ENCODE data around the gene PAIP1.
"Not testable (repeated sequence)": the region's sequence is repeated elsewhere in the genome, so short reads cannot be mapped to it uniquely, and the experiment has no call there.

PAIP1 gene

DNA sequence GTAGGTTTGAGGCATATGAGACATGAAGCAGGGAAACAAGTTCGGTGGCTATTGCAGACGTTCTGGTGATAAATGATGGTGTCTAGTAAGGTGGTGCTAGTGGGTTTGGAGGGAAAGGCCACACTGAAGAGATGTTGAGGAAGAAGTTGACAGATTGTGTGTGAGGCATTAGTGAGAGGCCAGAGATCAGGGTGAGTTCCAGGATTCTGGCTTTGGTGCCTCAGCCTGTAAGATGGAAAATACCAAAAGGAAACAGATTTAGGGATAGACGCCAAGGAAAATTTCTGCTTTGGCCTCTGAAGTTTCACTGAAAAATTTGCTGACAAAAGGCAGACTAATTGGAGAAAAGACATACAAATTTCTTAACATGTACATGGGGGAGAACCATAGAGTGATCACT is 6.4 kb upstream of the PAIP1 start:
- DNase-seq (ENCODE audit: extremely low spot score), result no peak
- ChIA-PET POLR2A (no interaction called here), CTCF (no interaction called here)
- TF ChIP-seq, protein P1, sequence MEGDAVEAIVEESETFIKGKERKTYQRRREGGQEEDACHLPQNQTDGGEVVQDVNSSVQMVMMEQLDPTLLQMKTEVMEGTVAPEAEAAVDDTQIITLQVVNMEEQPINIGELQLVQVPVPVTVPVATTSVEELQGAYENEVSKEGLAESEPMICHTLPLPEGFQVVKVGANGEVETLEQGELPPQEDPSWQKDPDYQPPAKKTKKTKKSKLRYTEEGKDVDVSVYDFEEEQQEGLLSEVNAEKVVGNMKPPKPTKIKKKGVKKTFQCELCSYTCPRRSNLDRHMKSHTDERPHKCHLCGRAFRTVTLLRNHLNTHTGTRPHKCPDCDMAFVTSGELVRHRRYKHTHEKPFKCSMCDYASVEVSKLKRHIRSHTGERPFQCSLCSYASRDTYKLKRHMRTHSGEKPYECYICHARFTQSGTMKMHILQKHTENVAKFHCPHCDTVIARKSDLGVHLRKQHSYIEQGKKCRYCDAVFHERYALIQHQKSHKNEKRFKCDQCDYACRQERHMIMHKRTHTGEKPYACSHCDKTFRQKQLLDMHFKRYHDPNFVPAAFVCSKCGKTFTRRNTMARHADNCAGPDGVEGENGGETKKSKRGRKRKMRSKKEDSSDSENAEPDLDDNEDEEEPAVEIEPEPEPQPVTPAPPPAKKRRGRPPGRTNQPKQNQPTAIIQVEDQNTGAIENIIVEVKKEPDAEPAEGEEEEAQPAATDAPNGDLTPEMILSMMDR (IDR thresholded peaks at IDR 0.05; ENCODE audit: control extremely low read depth, extremely low read depth, low read depth, missing control alignments), result no peak

DNA sequence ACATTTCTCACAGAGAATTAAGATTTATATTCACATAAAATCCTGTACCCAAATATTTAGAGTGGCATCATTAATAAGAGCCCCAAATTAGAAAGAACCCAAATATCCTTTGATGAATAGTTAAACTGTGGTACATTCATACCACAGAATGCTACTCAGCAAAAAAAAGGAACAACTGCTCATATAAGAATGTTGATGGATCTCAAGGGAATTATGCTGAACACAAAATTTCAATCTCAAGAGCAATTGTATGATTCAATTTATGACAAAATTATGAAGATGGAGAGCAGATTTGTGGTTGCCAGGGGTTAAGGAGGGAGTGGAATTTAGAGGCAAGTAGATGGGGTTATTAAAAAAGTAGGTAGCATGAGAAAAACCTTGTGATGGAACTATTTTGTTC is 4.5 kb upstream of the PAIP1 start:
- POLR2A ChIA-PET, result no interaction called here
- TF ChIP-seq, protein P1 (IDR thresholded peaks at IDR 0.05; ENCODE audit: control extremely low read depth, extremely low read depth, low read depth, missing control alignments), result no peak
- DNase-seq (ENCODE audit: extremely low spot score), result no peak
- CTCF ChIA-PET, result interaction anchor here (1.4 kb wide), 1 partner anchor 77 kb away, joined by 3 read pairs; the partner anchor contains the start of gene TMEM267

DNA sequence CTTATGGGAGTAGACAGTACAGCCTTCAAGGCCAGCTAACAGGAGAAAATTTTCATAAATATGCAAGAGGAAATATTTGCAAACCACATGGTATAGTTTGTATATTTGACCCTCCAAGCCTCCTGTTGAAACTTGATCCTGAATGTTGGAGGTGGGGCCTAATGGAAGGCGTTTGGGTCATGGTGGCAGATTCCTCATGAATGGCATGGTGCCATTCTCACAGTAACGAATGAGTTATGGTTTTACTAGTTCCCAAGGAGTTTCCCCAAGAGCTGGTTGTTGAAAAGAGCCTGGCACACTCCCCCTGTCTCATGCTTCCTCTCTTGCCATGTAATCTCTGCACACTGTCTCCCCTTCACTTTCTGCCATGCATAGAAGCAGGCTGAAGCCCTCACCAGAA is 3.3 kb upstream of the PAIP1 start:
- TF ChIP-seq, protein P1 (IDR thresholded peaks at IDR 0.05; ENCODE audit: control extremely low read depth, extremely low read depth, low read depth, missing control alignments), result no peak
- POLR2A ChIA-PET, result interaction anchor here (0.6 kb wide), 1 partner anchor 45 kb away, joined by 4 read pairs; no protein-coding TSS in a partner anchor
- no peak for DNase-seq (ENCODE audit: extremely low spot score)
- CTCF ChIA-PET, result interaction anchor here (0.8 to 2.3 kb wide), 4 partner anchors 19 to 76 kb away, joined by 3 to 7 read pairs (median 3); partner anchors contain the start of gene TMEM267

DNA sequence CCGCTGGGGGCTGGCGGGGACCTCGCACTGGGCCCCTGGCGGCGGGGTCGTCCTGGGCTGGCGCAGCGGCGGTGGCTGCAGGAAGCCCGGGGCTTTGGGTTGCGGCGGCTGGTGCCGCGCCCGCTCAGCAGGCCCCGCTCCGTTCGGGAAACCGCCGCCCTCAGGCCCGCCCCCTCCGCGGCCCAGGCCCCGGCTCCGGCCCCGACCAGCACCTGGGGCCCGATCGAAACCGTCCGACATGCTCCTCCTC is 345 bp downstream of the PAIP1 start:
- DNase-seq (ENCODE audit: extremely low spot score); POLR2A ChIA-PET: not testable (repeated sequence)
- CTCF ChIA-PET, result interaction anchor here (1.1 to 3.3 kb wide), 6 partner anchors 12 to 81 kb away, joined by 3 to 23 read pairs (median 4); no protein-coding TSS in a partner anchor

DNA sequence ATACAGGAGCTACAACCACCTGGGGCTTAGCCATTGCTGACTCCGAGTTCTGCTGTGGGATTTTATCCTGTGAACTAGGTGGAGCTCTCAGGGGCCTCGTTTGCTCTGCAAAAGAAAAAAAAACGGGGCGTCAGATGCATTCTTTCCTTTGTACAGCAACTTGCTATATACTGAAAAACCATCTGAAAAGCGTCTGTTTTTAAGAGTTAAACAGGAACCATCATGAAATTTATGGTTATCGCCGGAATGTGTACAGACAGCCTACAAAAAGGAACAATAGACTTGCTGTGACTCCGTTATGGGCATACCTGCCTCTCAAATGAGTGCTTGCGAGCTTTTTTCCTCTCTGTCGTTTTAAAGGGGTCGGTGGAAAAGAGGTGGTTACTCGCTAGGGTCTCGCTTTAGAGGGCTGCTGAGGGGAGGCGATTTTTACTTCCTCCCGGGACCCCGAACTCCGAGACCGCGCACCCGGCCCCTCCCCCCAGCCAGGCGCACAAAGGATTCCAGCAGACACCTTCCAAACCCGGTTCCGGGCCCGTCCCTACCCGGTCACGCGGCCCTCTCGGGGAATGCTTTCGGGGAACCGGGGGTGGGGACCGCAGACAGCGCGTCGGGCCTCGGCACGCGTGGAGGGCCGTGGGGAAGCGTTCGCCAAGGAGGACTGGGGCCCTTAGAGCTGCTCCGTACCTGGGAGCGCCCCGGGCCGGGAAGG is 826 bp downstream of the PAIP1 start:
- ChIA-PET CTCF (interaction anchor here (1.1 to 4.0 kb wide), 10 partner anchors 12 to 81 kb away, joined by 3 to 23 read pairs (median 5); partner anchors contain the start of genes NNT and TMEM267), POLR2A (no interaction called here)
- TF ChIP-seq, protein P1 (IDR thresholded peaks at IDR 0.05; ENCODE audit: control extremely low read depth, extremely low read depth, low read depth, missing control alignments), result no peak
- peak; percentile 41 for DNase-seq (ENCODE audit: extremely low spot score)

DNA sequence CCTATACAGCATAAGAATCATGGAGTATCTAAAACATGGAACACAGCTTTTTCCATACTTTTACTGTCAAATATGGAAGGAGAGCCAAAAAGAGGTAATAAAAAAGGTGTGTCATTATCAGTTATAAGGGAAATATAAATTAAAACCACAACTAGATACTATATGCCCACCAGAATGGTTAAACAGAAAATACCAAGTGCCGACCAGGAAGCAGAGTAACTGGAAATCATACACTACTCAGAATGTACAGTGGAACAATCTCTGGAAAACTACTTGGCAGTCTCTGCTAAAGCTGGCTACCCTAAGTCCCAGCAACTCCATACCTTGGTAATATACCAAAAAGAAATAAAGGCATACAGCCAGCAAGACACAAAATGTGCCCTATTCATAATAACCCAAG is 2.4 kb downstream of the PAIP1 start:
- ChIA-PET CTCF (interaction anchor here (0.8 to 4.0 kb wide), 9 partner anchors 10 to 70 kb away, joined by 3 to 23 read pairs (median 6); partner anchors contain the start of genes NNT and TMEM267), POLR2A (interaction anchor here (1.1 kb wide), 1 partner anchor 70 kb away, joined by 4 read pairs; no protein-coding TSS in a partner anchor)
- TF ChIP-seq, protein P1 (IDR thresholded peaks at IDR 0.05; ENCODE audit: control extremely low read depth, extremely low read depth, low read depth, missing control alignments), result no peak
- no peak for DNase-seq (ENCODE audit: extremely low spot score)

DNA sequence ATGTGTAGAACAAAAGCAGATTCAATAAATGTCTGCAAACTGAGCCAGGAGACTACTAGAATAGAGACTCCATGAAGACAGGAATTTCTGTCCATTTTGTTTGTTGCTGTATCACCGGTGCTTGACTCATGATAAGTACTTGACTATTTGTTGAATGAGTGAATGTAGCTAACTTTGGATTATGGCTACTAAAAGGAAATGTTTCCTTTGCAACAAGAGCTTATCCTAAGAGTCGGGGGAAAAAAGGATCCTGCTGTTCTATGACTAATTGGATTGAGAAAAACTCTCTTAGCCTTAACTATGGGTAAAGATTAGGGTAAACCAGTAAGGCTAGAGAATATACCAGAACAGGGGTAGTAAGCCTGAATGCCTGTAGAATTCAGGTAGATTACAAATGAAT is 3.5 kb downstream of the PAIP1 start:
- ChIA-PET CTCF (interaction anchor here (1.1 to 4.0 kb wide), 6 partner anchors 9 to 69 kb away, joined by 3 to 23 read pairs (median 6); partner anchors contain the start of gene TMEM267), POLR2A (interaction anchor here (0.6 kb wide), 1 partner anchor 61 kb away, joined by 4 read pairs; no protein-coding TSS in a partner anchor)
- DNase-seq (ENCODE audit: extremely low spot score), result no peak
- TF ChIP-seq, protein P1 (IDR thresholded peaks at IDR 0.05; ENCODE audit: control extremely low read depth, extremely low read depth, low read depth, missing control alignments), result no peak
